ENCODE measurements around the gene ANKRD60.

ANKRD60 gene

DNA sequence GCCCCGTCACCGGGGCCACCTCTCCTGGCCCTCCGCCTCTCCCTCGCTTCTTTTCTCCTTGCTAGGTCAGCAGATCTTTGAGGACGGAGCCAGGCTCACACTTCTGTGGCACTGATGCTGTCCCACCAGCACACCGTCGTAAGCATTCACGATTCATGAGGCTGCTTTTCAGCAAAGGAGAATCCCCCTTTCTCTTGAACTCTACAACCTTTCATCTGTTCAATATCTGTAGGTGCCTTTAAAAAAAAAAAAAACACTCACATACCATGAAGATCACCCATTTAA lies 31.3 kb downstream of the ANKRD60 start:
- H3K36me3 Mint-ChIP-seq, result no peaks in the 10 kb centered on the region
- no peak for ATAC-seq
- H3K27me3 Mint-ChIP-seq, result peaks cover 18% of the 10 kb centered on the region
- H3K4me3 Mint-ChIP-seq, result no peak overlapping the region
- H3K9me3 Mint-ChIP-seq, result peaks cover 6% of the 10 kb centered on the region
- no peaks in the 10 kb centered on the region for H3K4me1 Mint-ChIP-seq
- no peak overlapping the region for H3K27ac Mint-ChIP-seq

- H3K9me3 Mint-ChIP-seq, result peaks cover 6% of the 10 kb centered on the region
- no peaks in the 10 kb centered on the region for H3K36me3 Mint-ChIP-seq
- H3K4me1 Mint-ChIP-seq, result no peaks in the 10 kb centered on the region
- no peak overlapping the region for H3K4me3 Mint-ChIP-seq
- ATAC-seq, result peak; percentile 14
- no peak overlapping the region for H3K27ac Mint-ChIP-seq
- H3K27me3 Mint-ChIP-seq, result peaks cover 24% of the 10 kb centered on the region
These were observed 31.9 kb downstream of the ANKRD60 start for GRCh38 chr20:58196402-58197184.

DNA sequence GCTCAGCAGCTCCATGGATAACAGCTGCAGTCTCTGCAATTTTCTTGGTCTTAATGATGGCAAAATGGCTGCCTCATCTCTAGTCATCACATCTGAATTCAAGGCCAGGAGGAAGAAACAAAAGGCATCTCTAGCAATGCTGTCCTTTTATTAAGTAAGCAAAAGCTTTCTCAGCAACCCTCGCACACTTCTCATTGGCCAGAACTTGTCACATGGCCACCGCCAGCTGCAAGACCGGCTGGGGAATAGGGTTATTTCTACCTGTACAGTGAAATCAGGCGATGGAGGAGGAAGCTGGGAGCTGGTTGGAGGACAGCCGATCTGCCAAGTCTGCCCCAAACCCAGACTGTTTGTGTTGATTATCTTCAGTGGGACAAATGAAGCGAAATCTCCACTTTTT lies 33.4 kb downstream of the ANKRD60 start:
- no peak for ATAC-seq
- peaks cover 6% of the 10 kb centered on the region for H3K9me3 Mint-ChIP-seq
- no peaks in the 10 kb centered on the region for H3K4me1 Mint-ChIP-seq
- no peak overlapping the region for H3K4me3 Mint-ChIP-seq
- H3K36me3 Mint-ChIP-seq, result no peaks in the 10 kb centered on the region
- H3K27ac Mint-ChIP-seq, result no peak overlapping the region
- H3K27me3 Mint-ChIP-seq, result peaks cover 34% of the 10 kb centered on the region

DNA sequence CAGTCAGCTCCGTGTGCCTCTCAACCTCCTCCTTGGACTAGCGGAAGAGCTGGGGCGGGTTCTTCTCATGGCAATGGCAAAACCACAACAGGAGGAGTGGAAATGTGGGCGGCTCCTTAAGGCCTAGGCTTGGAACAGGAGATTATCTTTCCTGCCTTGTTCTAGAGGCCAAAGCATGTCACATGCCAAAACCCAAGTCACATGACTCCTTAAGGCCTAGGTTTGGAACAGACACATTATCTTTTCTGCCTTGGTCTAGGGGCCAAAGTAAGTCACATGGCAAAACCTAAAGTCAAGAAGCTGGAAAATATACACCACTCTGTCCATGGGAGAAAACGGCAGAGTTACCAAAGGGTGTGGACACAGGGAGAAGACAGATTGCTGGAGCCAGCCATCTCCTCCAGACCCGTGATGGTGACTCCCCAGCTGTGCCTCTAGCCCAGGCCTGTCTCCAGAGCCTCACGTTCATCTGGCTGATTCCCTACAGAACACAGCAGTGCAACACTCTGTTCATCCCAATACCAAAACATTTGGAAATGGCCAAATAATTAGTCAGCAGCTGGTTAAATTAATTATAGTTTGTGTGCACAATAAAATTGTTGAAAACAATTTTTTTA lies 34.2 kb downstream of the ANKRD60 start:
- H3K27me3 Mint-ChIP-seq, result peaks cover 42% of the 10 kb centered on the region

GRCh38 chr20:58192567-58192966 lies 35.9 kb downstream of the ANKRD60 start:
- ATAC-seq, result no peak
- Mint-ChIP-seq H3K27ac (no peak overlapping the region), H3K4me1 (no peaks in the 10 kb centered on the region), H3K36me3 (no peaks in the 10 kb centered on the region), H3K4me3 (no peak overlapping the region), H3K27me3 (peaks cover 42% of the 10 kb centered on the region), H3K9me3 (peaks cover 6% of the 10 kb centered on the region)

More for the DNA sequence above, 34.2 kb downstream of the ANKRD60 start:
- Mint-ChIP-seq H3K27ac (no peak overlapping the region), H3K4me1 (no peaks in the 10 kb centered on the region), H3K4me3 (no peak overlapping the region), H3K36me3 (no peaks in the 10 kb centered on the region), H3K9me3 (peaks cover 6% of the 10 kb centered on the region)
- no peak for ATAC-seq

DNA sequence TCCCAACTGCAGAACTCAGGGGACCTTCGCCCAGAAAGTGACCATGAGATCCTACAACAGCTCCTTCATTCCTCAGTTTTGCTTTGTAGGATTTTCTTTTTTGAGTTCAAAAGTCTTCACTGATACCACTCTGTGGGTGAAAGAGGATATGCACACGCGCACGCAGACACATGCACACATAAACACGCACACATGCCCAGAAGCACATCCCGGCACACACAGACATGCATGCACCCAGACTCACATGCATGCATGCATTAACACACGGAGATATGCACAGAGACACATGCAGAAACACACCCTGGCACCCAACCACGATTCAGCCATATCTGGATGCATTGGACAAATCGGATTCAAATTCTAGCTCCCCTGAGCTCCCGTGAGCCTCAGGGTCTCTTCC lies 36.4 kb downstream of the ANKRD60 start:
- Mint-ChIP-seq H3K27ac (no peak overlapping the region), H3K27me3 (peaks cover 47% of the 10 kb centered on the region), H3K4me3 (no peak overlapping the region)

GRCh38 chr20:58188527-58188926 lies 39.9 kb downstream of the ANKRD60 start:
- no peaks in the 10 kb centered on the region for H3K36me3 Mint-ChIP-seq
- H3K27me3 Mint-ChIP-seq, result peaks cover 81% of the 10 kb centered on the region
- H3K9me3 Mint-ChIP-seq, result peaks cover 4% of the 10 kb centered on the region
- no peak overlapping the region for H3K27ac Mint-ChIP-seq
- no peak overlapping the region for H3K4me3 Mint-ChIP-seq
- no peak for ATAC-seq
- H3K4me1 Mint-ChIP-seq, result no peaks in the 10 kb centered on the region

More for the DNA sequence above, 36.4 kb downstream of the ANKRD60 start:
- Mint-ChIP-seq H3K9me3 (peaks cover 6% of the 10 kb centered on the region), H3K4me1 (no peaks in the 10 kb centered on the region), H3K36me3 (no peaks in the 10 kb centered on the region)
- ATAC-seq, result no peak

GRCh38 chr20:58184984-58185383 lies 43.5 kb downstream of the ANKRD60 start:
- Mint-ChIP-seq H3K9me3 (peaks cover 4% of the 10 kb centered on the region), H3K36me3 (no peaks in the 10 kb centered on the region), H3K27ac (no peak overlapping the region), H3K27me3 (peaks cover 76% of the 10 kb centered on the region), H3K4me1 (peaks cover 1% of the 10 kb centered on the region), H3K4me3 (no peak overlapping the region)
- ATAC-seq, result no peak

- Mint-ChIP-seq H3K27ac (no peak overlapping the region), H3K27me3 (peaks cover 76% of the 10 kb centered on the region), H3K4me3 (no peak overlapping the region), H3K4me1 (peaks cover 10% of the 10 kb centered on the region), H3K9me3 (peaks cover 4% of the 10 kb centered on the region), H3K36me3 (no peaks in the 10 kb centered on the region)
- ATAC-seq, result no peak
These were observed 44.4 kb downstream of the ANKRD60 start for GRCh38 chr20:58184063-58184462.

- H3K4me3 Mint-ChIP-seq, result no peak overlapping the region
- peaks cover 4% of the 10 kb centered on the region for H3K9me3 Mint-ChIP-seq
- peaks cover 12% of the 10 kb centered on the region for H3K4me1 Mint-ChIP-seq
These were observed 45.8 kb downstream of the ANKRD60 start for GRCh38 chr20:58182521-58183140.

GRCh38 chr20:58179432-58180099 lies 48.9 kb downstream of the ANKRD60 start:
- peak; percentile 77 for ATAC-seq
- Mint-ChIP-seq H3K27me3 (peaks cover 78% of the 10 kb centered on the region), H3K4me1 (peaks cover 12% of the 10 kb centered on the region), H3K9me3 (peaks cover 2% of the 10 kb centered on the region), H3K27ac (no peak overlapping the region), H3K36me3 (no peaks in the 10 kb centered on the region), H3K4me3 (no peak overlapping the region)

More at GRCh38 chr20:58182521-58183140, 45.8 kb downstream of the ANKRD60 start:
- Mint-ChIP-seq H3K27ac (no peak overlapping the region), H3K27me3 (peaks cover 84% of the 10 kb centered on the region), H3K36me3 (no peaks in the 10 kb centered on the region)
- ATAC-seq, result no peak

DNA sequence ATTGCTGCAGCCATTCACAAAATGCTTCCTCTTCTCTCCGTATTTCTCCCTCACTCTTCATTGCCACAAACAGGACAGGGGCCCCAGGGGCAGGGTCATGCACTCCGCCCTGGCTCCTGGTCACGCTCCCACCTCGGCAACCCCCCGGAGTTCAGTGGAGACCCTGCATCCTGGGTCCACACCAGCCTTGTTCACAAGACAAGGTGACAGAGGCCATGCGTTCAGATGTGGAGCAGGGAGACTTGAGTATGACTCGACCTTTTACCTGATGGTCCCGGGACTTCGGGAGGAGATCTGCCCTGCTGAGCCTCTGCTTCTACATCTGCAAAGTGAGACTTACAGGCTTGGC lies 49.4 kb downstream of the ANKRD60 start:
- ATAC-seq, result no peak
- H3K36me3 Mint-ChIP-seq, result no peaks in the 10 kb centered on the region
- H3K9me3 Mint-ChIP-seq, result no peaks in the 10 kb centered on the region
- peaks cover 74% of the 10 kb centered on the region for H3K27me3 Mint-ChIP-seq
- H3K4me1 Mint-ChIP-seq, result peaks cover 12% of the 10 kb centered on the region
- H3K4me3 Mint-ChIP-seq, result no peak overlapping the region
- no peak overlapping the region for H3K27ac Mint-ChIP-seq

- Mint-ChIP-seq H3K9me3 (no peaks in the 10 kb centered on the region), H3K27ac (no peak overlapping the region), H3K4me1 (peaks cover 12% of the 10 kb centered on the region), H3K4me3 (no peak overlapping the region), H3K36me3 (no peaks in the 10 kb centered on the region), H3K27me3 (peaks cover 66% of the 10 kb centered on the region)
- no peak for ATAC-seq
These were observed 50.7 kb downstream of the ANKRD60 start for GRCh38 chr20:58177799-58178198.

GRCh38 chr20:58175836-58176235 lies 52.6 kb downstream of the ANKRD60 start:
- H3K9me3 Mint-ChIP-seq, result no peaks in the 10 kb centered on the region
- H3K4me3 Mint-ChIP-seq, result no peak overlapping the region
- H3K4me1 Mint-ChIP-seq, result peaks cover 12% of the 10 kb centered on the region
- no peak for ATAC-seq
- peaks cover 52% of the 10 kb centered on the region for H3K27me3 Mint-ChIP-seq
- no peak overlapping the region for H3K27ac Mint-ChIP-seq
- H3K36me3 Mint-ChIP-seq, result no peaks in the 10 kb centered on the region

- Mint-ChIP-seq H3K27me3 (peaks cover 52% of the 10 kb centered on the region), H3K36me3 (no peaks in the 10 kb centered on the region), H3K9me3 (no peaks in the 10 kb centered on the region), H3K27ac (no peak overlapping the region), H3K4me1 (peaks cover 12% of the 10 kb centered on the region), H3K4me3 (no peak overlapping the region)
- no peak for ATAC-seq
These were observed 53.0 kb downstream of the ANKRD60 start for GRCh38 chr20:58175425-58175824.

All from stimulated activated memory B cell treated with anti-CD40 and anti-IgM and Interleukin-4, amounts not matched to agents 10 μg/mL and 1 μg/mL and 100 μg/mL, for 72 hours (primary cell).